Chondrocyte (in vitro differentiated cells): ENCODE measurements around the gene WWOX. TPM values are rescaled to one million over a fixed set of nuclear protein-coding genes. Genes with fewer than 3 reads are reported as not detected.

Experiments used
- DNase-seq: peaks from one replicate; pipeline ENCODE4 v3.0.0; 2021; ENCODE audit warnings: mixed read lengths, low spot score
- H3K27ac Mint-ChIP-seq: one replicate; pipeline ENCODE4 v1.8.0; 2021; ENCODE audit warnings: mild to moderate bottlenecking, moderate library complexity, mixed read lengths; ENCODE audit not compliant: unreplicated experiment
- H3K27me3 Mint-ChIP-seq: 2 replicates; pipeline ENCODE4 v1.8.0; 2021; ENCODE audit warnings: low read depth, mixed read lengths
- H3K36me3 Mint-ChIP-seq: 2 replicates; pipeline ENCODE4 v1.8.0; 2021; ENCODE audit warnings: low read depth, mixed read lengths
- H3K4me1 Mint-ChIP-seq: 2 replicates; pipeline ENCODE4 v1.8.0; 2021; ENCODE audit warnings: low read depth, mild to moderate bottlenecking, mixed read lengths
- H3K4me3 Mint-ChIP-seq: one replicate; pipeline ENCODE4 v1.8.0; 2021; ENCODE audit warnings: mild to moderate bottlenecking, moderate library complexity, mixed read lengths; ENCODE audit not compliant: unreplicated experiment
- H3K9me3 Mint-ChIP-seq: 2 replicates; pipeline ENCODE4 v1.8.0; 2021; ENCODE audit warnings: low read depth, mixed read lengths
- CTCF ChIP-seq: fragments of 200-600 bp; sonication (generic); IDR thresholded peaks from 2 replicates; pipeline ENCODE4 v1.5.0; 2021; ENCODE audit warnings: antibody characterized with exemption, mild to moderate bottlenecking, moderate library complexity
- total RNA-seq: library from RNA; stranded (reverse); gene quantifications from 3 replicates; pipeline ENCODE4 v1.2.1, GENCODE V29; 2021

Gene WWOX
- total RNA-seq, 1 donor from 2014 or later: 12.1 TPM

GRCh38 chr16:78177987-78178386 lies 78.5 kb downstream of the WWOX start:
- Mint-ChIP-seq H3K4me1 (peaks cover 9% of the 10 kb centered on the region), H3K27me3 (peaks cover 3% of the 10 kb centered on the region), H3K9me3 (peaks cover 3% of the 10 kb centered on the region), H3K4me3 (no peak overlapping the region), H3K27ac (no peak overlapping the region), H3K36me3 (peaks cover 4% of the 10 kb centered on the region)
- DNase-seq: no peak
- no peak for TF ChIP-seq CTCF

- no peak for TF ChIP-seq CTCF
- Mint-ChIP-seq H3K36me3 (peaks cover 4% of the 10 kb centered on the region), H3K4me3 (no peak overlapping the region), H3K4me1 (peaks cover 22% of the 10 kb centered on the region), H3K27me3 (peaks cover 3% of the 10 kb centered on the region), H3K27ac (no peak overlapping the region), H3K9me3 (peaks cover 3% of the 10 kb centered on the region)
- DNase-seq: no peak
Measured at GRCh38 chr16:78179666-78180065, 80.2 kb downstream of the WWOX start.

- H3K4me3 Mint-ChIP-seq: no peak overlapping the region
- no peak for TF ChIP-seq CTCF
- H3K4me1 Mint-ChIP-seq: peaks cover 29% of the 10 kb centered on the region
- no peak for DNase-seq
- peaks cover 3% of the 10 kb centered on the region for H3K27me3 Mint-ChIP-seq
- H3K9me3 Mint-ChIP-seq: peaks cover 3% of the 10 kb centered on the region
- peaks cover 4% of the 10 kb centered on the region for H3K36me3 Mint-ChIP-seq
- no peak overlapping the region for H3K27ac Mint-ChIP-seq
Measured at GRCh38 chr16:78180349-78180748, 80.9 kb downstream of the WWOX start.

GRCh38 chr16:78183437-78184237 lies 84.2 kb downstream of the WWOX start:
- H3K4me1 Mint-ChIP-seq: peaks cover 21% of the 10 kb centered on the region
- no peak for TF ChIP-seq CTCF
- H3K27ac Mint-ChIP-seq: peak overlapping the region; percentile 66
- H3K4me3 Mint-ChIP-seq: peak overlapping the region; percentile 32
- peaks cover 2% of the 10 kb centered on the region for H3K36me3 Mint-ChIP-seq
- H3K9me3 Mint-ChIP-seq: no peaks in the 10 kb centered on the region
- H3K27me3 Mint-ChIP-seq: peaks cover 3% of the 10 kb centered on the region
- no peak for DNase-seq

- peaks cover 2% of the 10 kb centered on the region for H3K36me3 Mint-ChIP-seq
- H3K4me1 Mint-ChIP-seq: peaks cover 21% of the 10 kb centered on the region
- H3K9me3 Mint-ChIP-seq: no peaks in the 10 kb centered on the region
- DNase-seq: no peak
- H3K27ac Mint-ChIP-seq: peak overlapping the region; percentile 66
- H3K4me3 Mint-ChIP-seq: peak overlapping the region; percentile 33
- H3K27me3 Mint-ChIP-seq: peaks cover 3% of the 10 kb centered on the region
- no peak for TF ChIP-seq CTCF
Measured at GRCh38 chr16:78184238-78185183, 85.1 kb downstream of the WWOX start.
